ENCODE results near the gene ZFP28. TPM values are rescaled to one million over a fixed set of nuclear protein-coding genes. Genes with fewer than 3 reads are reported as not detected.

ZFP28 gene
- polyA plus RNA-seq, 3 donors = 0.31 to 1.1 (median 0.41) TPM

GRCh38 chr19:56572589-56572988 is 33.8 kb downstream of the ZFP28 start:
- H3K4me1 Mint-ChIP-seq = peaks cover 4% of the 10 kb centered on the region
- WGBS (ENCODE audit: insufficient coverage) = no CpG with 5 or more reads among the region's 2 CpGs
- H3K9me3 Mint-ChIP-seq = peaks cover 40 to 94% (median 88%) of the 10 kb centered on the region in 7 donors
- no peak overlapping the region for H3K27ac Mint-ChIP-seq
- peaks cover 38 to 56% of the 10 kb centered on the region in 2 donors for H3K36me3 Mint-ChIP-seq
- H3K27me3 Mint-ChIP-seq (ENCODE audit: low read depth in 3 of 3) = no peaks in the 10 kb centered on the region
- intact Hi-C loops (cut with micrococcal nuclease) = no loop called here
- Histone ChIP-seq H3K79me2 (ENCODE audit: insufficient read depth, low read length) (no peaks in the 10 kb centered on the region), H3K36me3 (replicated peaks in 1 of 2; ENCODE audit: control insufficient read depth in 1 of 2, insufficient read depth in 2 of 2, low read length in 2 of 2) (peaks cover 2 to 86% of the 10 kb centered on the region in 2 donors), H3K9me3 (replicated peaks in 1 of 2; ENCODE audit: control insufficient read depth in 1 of 2, insufficient read depth in 1 of 2, low read length in 2 of 2) (peaks cover 49 to 93% of the 10 kb centered on the region in 2 donors), H3K4me3 (replicated peaks in 1 of 3; ENCODE audit: low read depth in 2 of 3, low read length in 3 of 3) (no peak overlapping the region), H3K4me1 (ENCODE audit: control insufficient read depth in 1 of 2, insufficient read depth in 2 of 2, low read length in 2 of 2) (peaks cover 6 to 8% of the 10 kb centered on the region in 2 donors), H4K20me1 (ENCODE audit: insufficient read depth, low read length) (no peaks in the 10 kb centered on the region), H3K9ac (ENCODE audit: insufficient read depth, low read length, poor library complexity, severe bottlenecking) (no peak overlapping the region), H3K27ac (ENCODE audit: low read depth in 1 of 2, low read length in 2 of 2) (no peak overlapping the region), H2AFZ (ENCODE audit: insufficient read depth, low read depth, low read length, poor library complexity, severe bottlenecking) (no peak overlapping the region), H3K4me2 (replicated peaks; ENCODE audit: extremely low read depth, low read length, poor library complexity, severe bottlenecking) (no peak overlapping the region), H3K27me3 (ENCODE audit: control insufficient read depth in 2 of 2, insufficient read depth in 2 of 2, low read length in 2 of 2) (no peaks in the 10 kb centered on the region)
- no peak overlapping the region for H3K4me3 Mint-ChIP-seq
- TF ChIP-seq, protein P1, sequence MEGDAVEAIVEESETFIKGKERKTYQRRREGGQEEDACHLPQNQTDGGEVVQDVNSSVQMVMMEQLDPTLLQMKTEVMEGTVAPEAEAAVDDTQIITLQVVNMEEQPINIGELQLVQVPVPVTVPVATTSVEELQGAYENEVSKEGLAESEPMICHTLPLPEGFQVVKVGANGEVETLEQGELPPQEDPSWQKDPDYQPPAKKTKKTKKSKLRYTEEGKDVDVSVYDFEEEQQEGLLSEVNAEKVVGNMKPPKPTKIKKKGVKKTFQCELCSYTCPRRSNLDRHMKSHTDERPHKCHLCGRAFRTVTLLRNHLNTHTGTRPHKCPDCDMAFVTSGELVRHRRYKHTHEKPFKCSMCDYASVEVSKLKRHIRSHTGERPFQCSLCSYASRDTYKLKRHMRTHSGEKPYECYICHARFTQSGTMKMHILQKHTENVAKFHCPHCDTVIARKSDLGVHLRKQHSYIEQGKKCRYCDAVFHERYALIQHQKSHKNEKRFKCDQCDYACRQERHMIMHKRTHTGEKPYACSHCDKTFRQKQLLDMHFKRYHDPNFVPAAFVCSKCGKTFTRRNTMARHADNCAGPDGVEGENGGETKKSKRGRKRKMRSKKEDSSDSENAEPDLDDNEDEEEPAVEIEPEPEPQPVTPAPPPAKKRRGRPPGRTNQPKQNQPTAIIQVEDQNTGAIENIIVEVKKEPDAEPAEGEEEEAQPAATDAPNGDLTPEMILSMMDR (IDR thresholded peaks at IDR 0.05) = no peak
- no peak for DNase-seq

- Mint-ChIP-seq H3K4me1 (no peaks in the 10 kb centered on the region), H3K27me3 (ENCODE audit: low read depth in 3 of 3) (no peaks in the 10 kb centered on the region), H3K4me3 (no peak overlapping the region), H3K9me3 (peaks cover 47 to 94% (median 83%) of the 10 kb centered on the region in 7 donors), H3K27ac (no peak overlapping the region), H3K36me3 (peaks cover 38 to 56% of the 10 kb centered on the region in 2 donors)
- Histone ChIP-seq H4K20me1 (ENCODE audit: insufficient read depth, low read length) (no peaks in the 10 kb centered on the region), H2AFZ (ENCODE audit: insufficient read depth, low read depth, low read length, poor library complexity, severe bottlenecking) (no peak overlapping the region), H3K36me3 (replicated peaks in 1 of 2; ENCODE audit: control insufficient read depth in 1 of 2, insufficient read depth in 2 of 2, low read length in 2 of 2) (peaks cover 2 to 80% of the 10 kb centered on the region in 2 donors), H3K27me3 (ENCODE audit: control insufficient read depth in 2 of 2, insufficient read depth in 2 of 2, low read length in 2 of 2) (no peaks in the 10 kb centered on the region), H3K79me2 (ENCODE audit: insufficient read depth, low read length) (no peaks in the 10 kb centered on the region), H3K9ac (ENCODE audit: insufficient read depth, low read length, poor library complexity, severe bottlenecking) (no peak overlapping the region), H3K9me3 (replicated peaks in 1 of 2; ENCODE audit: control insufficient read depth in 1 of 2, insufficient read depth in 1 of 2, low read length in 2 of 2) (peaks cover 51 to 95% of the 10 kb centered on the region in 2 donors), H3K4me3 (replicated peaks in 1 of 3; ENCODE audit: low read depth in 2 of 3, low read length in 3 of 3) (no peak overlapping the region), H3K27ac (ENCODE audit: low read depth in 1 of 2, low read length in 2 of 2) (no peak overlapping the region), H3K4me2 (replicated peaks; ENCODE audit: extremely low read depth, low read length, poor library complexity, severe bottlenecking) (no peak overlapping the region), H3K4me1 (ENCODE audit: control insufficient read depth in 1 of 2, insufficient read depth in 2 of 2, low read length in 2 of 2) (no peaks in the 10 kb centered on the region)
- TF ChIP-seq, protein P1 (IDR thresholded peaks at IDR 0.05) = no peak
- intact Hi-C loops (cut with micrococcal nuclease) = no loop called here
- DNase-seq = no peak
- WGBS (ENCODE audit: insufficient coverage) = no CpG with 5 or more reads among the region's 3 CpGs
These were observed 35.2 kb downstream of the ZFP28 start for GRCh38 chr19:56573914-56574313.
